SK-N-SH treated with all-trans-retinoic acid at 6 μM for 48 hours (cell line): Measurements from ENCODE around the gene STARD10.

Experiments used
- ARNTL ChIP-seq: fragments of 450-650 bp; formaldehyde crosslinking; IDR thresholded peaks from 2 replicates; pipeline ENCODE4 v1.5.0; 2020; ENCODE audit warnings: low read depth, mild to moderate bottlenecking, moderate library complexity, borderline replicate concordance
- CSDC2 ChIP-seq: fragments of 250-450 bp; sonication (Bioruptor Pico); IDR thresholded peaks from 2 replicates; pipeline ENCODE4 v1.5.0; 2020; ENCODE audit warnings: mild to moderate bottlenecking, moderate library complexity
- ISL1 ChIP-seq: fragments of 250-450 bp; sonication (Bioruptor Pico); IDR thresholded peaks from 2 replicates; pipeline ENCODE4 v2.1.2; 2022; ENCODE audit warnings: mild to moderate bottlenecking, moderate library complexity
- OSR1 ChIP-seq: fragments of 250-450 bp; sonication (Bioruptor Pico); IDR thresholded peaks from 2 replicates; pipeline ENCODE4 v1.8.0; 2022; ENCODE audit warnings: moderate library complexity, mild to moderate bottlenecking, inconsistent platforms
- PPARA ChIP-seq: fragments of 250-450 bp; sonication (Bioruptor Pico); IDR thresholded peaks from 2 replicates; pipeline ENCODE4 v1.5.0; 2020; ENCODE audit warnings: mild to moderate bottlenecking, borderline replicate concordance
- ZC3H10 ChIP-seq: fragments of 250-450 bp; sonication (Bioruptor Pico); IDR thresholded peaks from 2 replicates; pipeline ENCODE4 v1.5.1; 2021; ENCODE audit warnings: mild to moderate bottlenecking, moderate library complexity
- ZNF8 ChIP-seq: fragments of 450-650 bp; formaldehyde crosslinking; IDR thresholded peaks from 2 replicates; pipeline ENCODE4 v1.5.0; 2020; ENCODE audit warnings: mild to moderate bottlenecking, moderate library complexity
- TF ChIP-seq, protein P1 (sequence below): fragments of 250-450 bp; sonication (Bioruptor Pico); IDR thresholded peaks from 2 replicates; pipeline ENCODE4 v1.8.0; 2020; ENCODE audit warnings: mild to moderate bottlenecking, moderate library complexity, borderline replicate concordance
- TF ChIP-seq, protein P2 (sequence below): fragments of 250-450 bp; sonication (Bioruptor Pico); IDR thresholded peaks from 2 replicates; pipeline ENCODE4 v1.5.1; 2021; ENCODE audit warnings: mild to moderate bottlenecking, moderate library complexity

DNA sequence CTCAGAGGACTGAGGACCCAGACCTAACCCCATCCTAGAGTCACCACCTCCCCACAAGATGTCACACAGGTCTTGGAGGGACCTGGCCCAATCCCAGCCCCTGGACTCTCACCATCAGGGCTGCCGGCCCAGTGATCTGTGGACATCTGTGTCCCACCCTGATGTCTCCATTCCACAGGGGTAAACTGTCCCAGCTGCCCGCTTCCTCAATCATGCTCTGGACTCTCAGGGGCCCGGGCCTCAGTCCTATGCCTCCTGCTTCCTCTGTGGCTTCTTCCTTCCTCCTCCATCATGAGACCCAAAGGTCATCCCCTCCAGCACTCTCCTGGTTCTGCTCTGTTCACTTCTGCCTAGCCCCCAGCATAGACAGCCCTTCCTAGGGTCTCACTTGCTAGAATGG is 73.8 kb downstream of the STARD10 start:
- TF ChIP-seq, protein P1, sequence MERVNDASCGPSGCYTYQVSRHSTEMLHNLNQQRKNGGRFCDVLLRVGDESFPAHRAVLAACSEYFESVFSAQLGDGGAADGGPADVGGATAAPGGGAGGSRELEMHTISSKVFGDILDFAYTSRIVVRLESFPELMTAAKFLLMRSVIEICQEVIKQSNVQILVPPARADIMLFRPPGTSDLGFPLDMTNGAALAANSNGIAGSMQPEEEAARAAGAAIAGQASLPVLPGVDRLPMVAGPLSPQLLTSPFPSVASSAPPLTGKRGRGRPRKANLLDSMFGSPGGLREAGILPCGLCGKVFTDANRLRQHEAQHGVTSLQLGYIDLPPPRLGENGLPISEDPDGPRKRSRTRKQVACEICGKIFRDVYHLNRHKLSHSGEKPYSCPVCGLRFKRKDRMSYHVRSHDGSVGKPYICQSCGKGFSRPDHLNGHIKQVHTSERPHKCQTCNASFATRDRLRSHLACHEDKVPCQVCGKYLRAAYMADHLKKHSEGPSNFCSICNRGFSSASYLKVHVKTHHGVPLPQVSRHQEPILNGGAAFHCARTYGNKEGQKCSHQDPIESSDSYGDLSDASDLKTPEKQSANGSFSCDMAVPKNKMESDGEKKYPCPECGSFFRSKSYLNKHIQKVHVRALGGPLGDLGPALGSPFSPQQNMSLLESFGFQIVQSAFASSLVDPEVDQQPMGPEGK, result no peak
- no peak for TF ChIP-seq ARNTL (CRISPR knock-in tag)
- TF ChIP-seq CSDC2, result no peak
- TF ChIP-seq ZC3H10 (CRISPR knock-in tag), result no peak
- TF ChIP-seq ZNF8 (CRISPR knock-in tag), result no peak
- no peak for TF ChIP-seq ISL1
- no peak for TF ChIP-seq PPARA (CRISPR knock-in tag)
- no peak for TF ChIP-seq OSR1 (CRISPR knock-in tag)
- TF ChIP-seq, protein P2, sequence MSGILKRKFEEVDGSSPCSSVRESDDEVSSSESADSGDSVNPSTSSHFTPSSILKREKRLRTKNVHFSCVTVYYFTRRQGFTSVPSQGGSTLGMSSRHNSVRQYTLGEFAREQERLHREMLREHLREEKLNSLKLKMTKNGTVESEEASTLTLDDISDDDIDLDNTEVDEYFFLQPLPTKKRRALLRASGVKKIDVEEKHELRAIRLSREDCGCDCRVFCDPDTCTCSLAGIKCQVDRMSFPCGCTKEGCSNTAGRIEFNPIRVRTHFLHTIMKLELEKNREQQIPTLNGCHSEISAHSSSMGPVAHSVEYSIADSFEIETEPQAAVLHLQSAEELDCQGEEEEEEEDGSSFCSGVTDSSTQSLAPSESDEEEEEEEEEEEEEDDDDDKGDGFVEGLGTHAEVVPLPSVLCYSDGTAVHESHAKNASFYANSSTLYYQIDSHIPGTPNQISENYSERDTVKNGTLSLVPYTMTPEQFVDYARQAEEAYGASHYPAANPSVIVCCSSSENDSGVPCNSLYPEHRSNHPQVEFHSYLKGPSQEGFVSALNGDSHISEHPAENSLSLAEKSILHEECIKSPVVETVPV (CRISPR knock-in tag), result no peak
